GM18909 (cell line): Measurements from ENCODE around the gene CNNM4.

Experiments
- ATAC-seq: cut with Tn5 transposase; IDR thresholded peaks from one replicate; pipeline ENCODE4 v1.9.1; 2021; ENCODE audit warnings: mild to moderate bottlenecking; ENCODE audit not compliant: unreplicated experiment, poor library complexity

The CNNM4 gene

DNA sequence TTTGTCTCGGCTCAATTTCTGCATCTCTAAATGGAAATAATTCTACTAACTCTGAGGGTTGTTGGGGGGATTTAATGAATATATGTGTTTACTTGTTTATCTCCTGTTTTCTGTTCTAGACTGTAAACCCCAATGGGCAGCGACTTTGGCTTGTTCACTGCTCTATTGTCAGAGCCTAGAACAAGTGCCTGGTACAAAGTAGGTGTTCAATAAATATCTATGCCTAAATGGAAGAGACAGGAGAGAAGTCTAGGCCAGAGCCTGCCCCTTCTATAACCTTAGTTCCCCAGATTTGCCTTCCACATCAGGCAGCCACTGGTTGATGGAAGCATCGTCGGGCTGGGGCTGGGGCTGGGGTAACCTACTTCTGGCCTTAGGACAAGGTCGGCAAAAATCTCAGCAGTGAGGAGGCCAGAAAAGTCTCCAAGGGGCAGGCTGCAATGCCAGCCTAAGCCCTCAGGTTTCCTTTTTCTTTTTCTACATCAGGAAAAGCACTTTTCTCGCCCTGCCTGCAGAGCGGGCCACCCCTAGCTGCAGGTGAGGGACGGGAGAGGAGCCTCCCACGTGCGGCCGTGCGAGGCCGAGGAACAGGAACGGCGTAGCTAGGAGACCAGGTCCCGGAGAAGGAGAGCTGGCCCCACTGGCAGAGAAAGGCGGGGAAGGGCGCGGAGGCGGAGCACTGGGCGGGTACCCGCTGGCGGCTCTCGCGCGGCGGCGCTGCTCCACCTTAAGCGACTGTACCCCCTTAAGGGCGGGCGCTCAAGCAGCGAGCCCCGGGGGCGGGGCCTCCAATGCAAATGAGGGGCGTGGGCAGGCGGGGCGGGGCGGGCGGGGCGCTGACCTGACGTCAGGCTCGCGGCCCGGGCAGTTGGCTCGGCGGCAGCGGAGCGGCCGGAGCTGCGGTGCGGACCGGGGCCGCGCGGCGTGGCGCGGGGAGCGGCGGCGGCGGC, at the start of gene CNNM4:
CNNM4 (plus strand) TSS at position 867 of the 950 bp plus-strand sequence. CDS start 98 bp downstream, outside the sequence.
- ATAC-seq, result peak; percentile 81

DNA sequence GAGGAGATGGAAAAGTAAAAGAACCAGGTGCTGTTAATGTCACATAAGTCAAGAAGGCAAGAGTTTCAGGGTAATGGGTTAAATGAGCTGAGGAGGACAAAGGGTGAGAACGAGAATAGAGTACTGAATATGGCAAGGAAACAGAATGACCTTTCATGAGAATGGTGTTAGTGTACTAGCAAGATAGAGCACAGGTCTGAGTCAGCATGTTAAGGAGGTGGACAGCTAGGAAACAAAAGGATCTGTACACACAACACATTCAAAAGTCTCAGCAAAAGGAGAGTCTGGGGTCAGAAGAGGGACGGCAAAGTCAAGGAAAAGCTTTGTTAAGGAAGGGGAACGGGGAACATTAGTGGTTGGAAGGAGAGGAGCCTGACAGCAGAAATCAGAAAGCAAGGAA, 49.7 kb upstream of the CNNM4 start:
- ATAC-seq, result no peak

GRCh38 chr2:96715658-96716057, 45.0 kb upstream of the CNNM4 start:
- no peak for ATAC-seq

- no peak for ATAC-seq
These were observed 44.3 kb upstream of the CNNM4 start for GRCh38 chr2:96716388-96716787.

DNA sequence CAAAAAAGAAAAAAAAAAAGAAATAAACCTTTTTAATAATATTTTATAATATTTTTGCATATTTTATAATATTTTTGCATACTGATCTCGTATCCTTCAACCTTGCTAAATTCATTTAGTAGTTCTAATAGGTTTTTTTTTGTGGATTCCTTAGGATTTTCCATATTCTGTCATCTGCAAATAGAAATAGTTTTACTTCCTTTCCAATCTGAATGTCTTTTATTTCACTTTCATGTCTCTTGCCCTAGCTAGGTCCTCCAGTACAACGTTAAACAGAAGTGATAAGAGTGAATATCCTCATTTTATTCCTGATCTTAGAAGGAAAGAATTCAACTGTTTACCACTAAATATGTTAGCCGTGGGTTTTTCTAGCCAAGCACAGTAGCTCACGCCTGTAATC, 34.6 kb upstream of the CNNM4 start:
- no peak for ATAC-seq

DNA sequence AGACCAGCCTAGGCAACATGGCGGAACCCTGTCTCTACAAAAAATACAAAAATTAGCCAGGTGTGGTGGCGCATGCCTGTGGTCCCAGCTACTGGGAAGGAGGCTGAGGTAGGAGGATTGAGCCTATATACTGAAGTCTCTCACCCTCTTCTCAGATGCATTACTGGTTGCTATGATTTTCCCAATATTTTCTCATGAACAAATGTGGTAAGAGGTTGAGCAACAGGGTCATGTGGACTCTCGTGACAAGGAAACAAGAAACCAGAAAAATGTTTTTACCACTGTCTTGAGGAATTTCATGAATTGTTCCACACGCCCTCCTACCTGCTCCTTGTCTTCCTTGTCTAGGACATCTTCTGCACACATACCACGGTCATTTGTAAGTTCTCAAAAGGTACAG, 33.3 kb upstream of the CNNM4 start:
- ATAC-seq, result no peak

- ATAC-seq, result no peak
These were observed 31.0 kb upstream of the CNNM4 start for GRCh38 chr2:96729748-96730147.

DNA sequence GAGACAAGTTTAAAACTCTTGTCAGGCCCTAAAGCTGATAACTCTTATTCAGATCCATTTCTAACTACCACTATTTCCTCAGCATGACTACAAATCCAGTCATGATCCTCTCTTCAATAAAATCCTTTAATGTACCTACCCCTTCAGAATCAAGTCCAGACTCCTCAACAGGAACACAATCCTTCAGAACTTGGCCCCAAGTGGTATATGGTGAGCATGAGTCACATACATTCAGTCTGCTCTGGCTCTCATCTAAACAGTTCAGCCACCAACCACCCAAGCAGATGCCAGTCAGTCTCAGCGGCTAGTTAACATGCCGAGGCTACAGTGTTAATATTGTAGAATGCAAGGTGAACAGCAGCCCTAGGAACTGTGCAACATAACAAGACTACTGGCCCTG, 30.5 kb upstream of the CNNM4 start:
- ATAC-seq, result no peak

DNA sequence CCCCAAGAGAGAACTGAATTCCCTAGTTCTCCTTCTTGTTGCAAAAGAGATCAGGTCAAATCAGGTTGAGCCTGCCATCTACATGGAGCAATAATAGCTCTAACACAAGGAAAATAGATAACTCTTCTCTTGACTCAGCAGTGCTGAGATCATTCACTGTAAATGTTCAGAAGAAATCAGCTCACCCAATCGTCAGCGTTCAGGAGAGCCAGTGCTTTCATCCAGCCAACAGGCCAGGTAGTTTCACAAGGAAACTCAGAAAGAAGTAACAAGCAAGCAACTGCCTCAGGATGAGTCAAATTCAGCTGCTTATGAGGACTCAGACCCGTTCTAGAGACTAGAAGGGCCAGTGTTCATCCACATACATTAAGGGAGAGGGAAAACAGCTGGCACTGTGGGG, 26.8 kb upstream of the CNNM4 start:
- ATAC-seq, result no peak

- ATAC-seq, result no peak
These were observed 25.7 kb upstream of the CNNM4 start for GRCh38 chr2:96734880-96735583.

DNA sequence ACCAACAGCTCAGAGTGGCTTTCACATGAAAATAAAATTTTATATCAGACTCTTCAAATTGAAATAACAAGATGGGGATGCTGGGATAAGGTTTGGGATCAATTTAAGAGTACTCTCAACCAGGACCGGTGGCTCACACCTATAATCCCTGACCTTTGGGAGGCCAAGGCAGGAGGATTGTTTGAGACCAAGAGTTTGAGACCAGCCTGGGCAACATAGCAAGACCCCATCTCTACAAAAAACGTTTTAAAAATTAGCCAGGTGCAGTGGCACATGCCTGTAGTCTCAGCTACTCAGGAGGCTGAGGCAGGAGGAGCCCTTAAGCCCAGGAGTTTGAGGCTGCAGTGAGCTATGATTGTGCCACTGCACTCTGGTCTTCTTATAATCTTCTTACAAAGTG, 23.5 kb upstream of the CNNM4 start:
- no peak for ATAC-seq

DNA sequence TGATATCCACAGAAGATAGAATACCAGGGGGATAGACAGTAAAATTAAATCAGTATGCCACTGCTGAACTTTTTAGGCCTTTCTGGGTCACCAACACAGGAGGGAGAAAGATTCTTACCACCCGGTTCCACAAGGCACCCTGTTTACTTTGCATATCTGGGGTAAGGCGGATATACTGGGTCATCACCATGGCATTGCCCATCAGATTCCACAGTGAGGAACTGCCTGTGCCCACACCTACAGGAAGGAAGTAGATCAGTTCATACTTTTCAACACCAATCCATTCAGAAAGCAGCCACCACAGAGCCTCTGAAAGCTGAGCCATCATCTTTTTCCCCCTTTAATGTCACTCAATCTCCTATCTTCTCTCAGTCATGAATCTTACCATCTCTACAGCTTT, 22.9 kb upstream of the CNNM4 start:
- ATAC-seq, result no peak

GRCh38 chr2:96739076-96739632, 21.5 kb upstream of the CNNM4 start:
- ATAC-seq, result no peak

DNA sequence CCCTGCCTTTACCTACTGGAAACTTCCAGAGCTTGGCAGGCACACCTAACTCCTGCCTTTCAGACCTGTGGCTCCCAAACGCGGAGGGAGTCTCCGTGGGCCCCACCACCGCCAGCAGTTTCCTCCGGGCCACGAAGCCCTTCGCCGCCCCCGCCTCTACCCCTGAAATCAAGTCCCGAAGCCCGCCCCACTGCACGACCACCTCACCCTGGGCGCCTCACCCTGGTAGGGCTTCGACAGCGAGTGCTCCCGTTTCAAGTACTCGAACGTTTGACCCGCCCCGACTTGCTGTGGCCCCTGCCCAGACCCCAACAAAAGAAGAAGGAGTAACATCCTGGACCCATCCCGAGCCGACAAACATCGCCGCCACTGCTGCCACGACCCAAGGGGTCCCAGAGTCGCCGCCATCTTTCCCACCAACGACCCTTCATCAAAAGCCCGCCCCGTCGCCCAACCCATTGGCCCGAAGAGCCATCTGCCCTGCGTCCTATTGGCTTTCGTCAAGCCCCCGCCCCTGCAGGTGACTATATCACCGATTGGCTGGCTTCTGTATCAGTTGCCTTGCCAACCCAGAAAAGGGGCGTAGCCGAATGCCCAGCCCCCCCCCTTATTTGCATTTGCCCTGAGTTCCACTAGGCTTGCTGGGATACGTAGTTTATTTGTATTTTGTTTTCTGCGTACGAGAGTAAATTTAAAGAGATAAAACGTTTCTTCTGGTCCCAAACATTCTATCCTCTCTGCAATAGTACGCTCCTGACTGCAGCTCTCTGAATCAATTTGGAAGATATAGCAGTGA, 20.9 kb upstream of the CNNM4 start, which contains the start of gene LMAN2L:
LMAN2L (minus strand) TSS at position 432 of the 796 bp plus-strand sequence; CDS start at position 408, 24 bp downstream.
- ATAC-seq, result peak; percentile 99

GRCh38 chr2:96747061-96747617, 13.6 kb upstream of the CNNM4 start:
- ATAC-seq, result no peak

- no peak for ATAC-seq
These were observed 8.9 kb upstream of the CNNM4 start for GRCh38 chr2:96751800-96752199.

DNA sequence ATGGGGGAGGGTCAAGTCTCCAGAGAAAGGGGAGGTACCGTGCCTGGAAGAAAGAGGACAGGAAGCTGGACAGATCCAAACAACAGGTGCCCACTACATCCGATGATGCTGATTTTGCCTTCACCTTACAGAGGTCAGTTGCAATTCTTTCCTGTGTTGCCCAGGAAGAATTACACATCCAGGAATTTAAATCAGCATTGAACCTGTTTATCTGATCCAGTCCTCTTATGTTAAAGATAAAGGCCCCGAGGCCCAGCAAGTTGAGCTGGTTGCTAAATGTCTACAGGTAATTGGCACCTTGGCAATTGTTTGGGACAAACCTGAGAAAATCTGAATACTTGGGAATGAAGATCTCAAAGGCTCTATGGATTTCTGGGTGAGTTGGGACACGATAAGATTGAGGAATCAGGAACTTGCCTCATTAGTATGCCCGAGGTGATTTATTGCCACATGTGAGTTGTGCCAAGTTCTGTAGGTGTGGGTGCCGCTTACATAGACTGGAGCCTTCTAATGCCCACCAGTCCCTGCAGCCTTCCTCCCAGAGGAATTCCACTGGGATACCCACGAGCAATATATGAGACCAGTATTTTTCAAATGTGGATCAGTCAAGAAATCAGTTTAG, 6.9 kb upstream of the CNNM4 start:
- ATAC-seq, result no peak

GRCh38 chr2:96754317-96754716, 6.4 kb upstream of the CNNM4 start:
- no peak for ATAC-seq

DNA sequence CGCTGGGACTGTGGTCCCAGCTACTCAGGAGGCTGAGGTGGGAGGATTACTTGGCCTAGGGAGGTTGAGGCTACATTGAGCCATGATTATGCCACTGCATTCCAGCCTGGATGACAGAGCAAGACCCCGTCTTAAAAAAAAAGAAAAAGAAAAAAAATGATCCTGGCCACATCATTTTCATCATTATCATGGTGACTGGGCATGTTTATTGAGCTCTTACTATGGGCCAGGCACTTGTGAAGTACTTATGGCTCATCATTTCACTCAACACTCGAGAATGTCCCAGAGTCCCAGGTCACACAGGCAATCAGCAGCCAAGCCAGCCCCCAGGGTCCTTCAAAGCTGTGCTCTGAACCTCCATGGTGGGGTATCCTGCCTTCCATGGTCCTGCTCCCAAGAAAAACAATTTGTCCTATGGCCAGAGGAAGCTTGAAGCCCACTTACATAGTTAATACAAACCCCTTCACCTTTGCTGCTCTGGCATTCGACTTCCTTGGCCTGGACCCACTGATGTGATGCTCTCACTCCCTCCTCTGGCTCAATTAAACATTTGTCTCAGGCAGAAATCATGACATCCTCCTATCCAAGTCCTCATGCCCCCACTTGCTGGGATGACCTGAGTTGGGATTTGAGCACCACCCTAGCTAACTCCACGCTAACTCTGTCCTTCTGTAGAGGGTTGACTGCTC, 3.8 kb upstream of the CNNM4 start:
- ATAC-seq, result no peak
